Measurements from ENCODE around the gene MYLK. TPM values are rescaled to one million over a fixed set of nuclear protein-coding genes. Genes with fewer than 3 reads are reported as not detected.

MYLK gene
- total and polyA plus RNA-seq, 7 donors = 3.2 to 13.7 (median 5.8) TPM

DNA sequence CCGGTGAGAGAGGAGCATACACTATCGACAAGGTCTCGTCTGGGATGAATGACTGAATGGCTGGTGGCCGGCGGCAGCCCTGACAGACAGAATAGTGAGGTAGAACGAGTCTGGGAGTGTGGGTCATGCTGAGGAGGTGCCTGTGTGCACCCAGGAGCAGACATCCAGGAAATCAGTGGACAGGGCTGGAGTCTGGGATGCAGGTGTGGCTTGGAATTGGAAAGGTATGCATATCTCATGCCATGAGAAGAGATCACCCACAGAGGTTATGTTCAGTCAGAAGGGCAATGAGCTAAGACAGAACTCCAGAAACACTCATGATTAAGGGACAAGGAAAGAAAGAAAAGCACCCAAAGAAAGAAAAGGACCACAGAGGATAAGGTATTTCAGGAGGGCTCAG is 320.1 kb downstream of the MYLK start:
- Histone ChIP-seq H3K4me1 (no peaks in the 10 kb centered on the region), H3K27me3 (ENCODE audit: insufficient read depth in 3 of 3, low read length in 2 of 3) (no peaks in the 10 kb centered on the region), H3K36me3 (ENCODE audit: insufficient read depth in 1 of 2, low read depth in 1 of 2) (peaks cover 0 to 19% of the 10 kb centered on the region in 2 donors), H3K9me3 (no peaks in the 10 kb centered on the region), H3K27ac (no peak overlapping the region), H3K4me3 (no peak overlapping the region)
- DNase-seq (no peak), ATAC-seq (no peak)
- intact Hi-C loops (cut with DNase I) = no loop called here
- WGBS, 3 donors = 93 to 95% (median 95%) methylated on average over 6 of the region's 6 CpGs
- TF ChIP-seq, protein P1, sequence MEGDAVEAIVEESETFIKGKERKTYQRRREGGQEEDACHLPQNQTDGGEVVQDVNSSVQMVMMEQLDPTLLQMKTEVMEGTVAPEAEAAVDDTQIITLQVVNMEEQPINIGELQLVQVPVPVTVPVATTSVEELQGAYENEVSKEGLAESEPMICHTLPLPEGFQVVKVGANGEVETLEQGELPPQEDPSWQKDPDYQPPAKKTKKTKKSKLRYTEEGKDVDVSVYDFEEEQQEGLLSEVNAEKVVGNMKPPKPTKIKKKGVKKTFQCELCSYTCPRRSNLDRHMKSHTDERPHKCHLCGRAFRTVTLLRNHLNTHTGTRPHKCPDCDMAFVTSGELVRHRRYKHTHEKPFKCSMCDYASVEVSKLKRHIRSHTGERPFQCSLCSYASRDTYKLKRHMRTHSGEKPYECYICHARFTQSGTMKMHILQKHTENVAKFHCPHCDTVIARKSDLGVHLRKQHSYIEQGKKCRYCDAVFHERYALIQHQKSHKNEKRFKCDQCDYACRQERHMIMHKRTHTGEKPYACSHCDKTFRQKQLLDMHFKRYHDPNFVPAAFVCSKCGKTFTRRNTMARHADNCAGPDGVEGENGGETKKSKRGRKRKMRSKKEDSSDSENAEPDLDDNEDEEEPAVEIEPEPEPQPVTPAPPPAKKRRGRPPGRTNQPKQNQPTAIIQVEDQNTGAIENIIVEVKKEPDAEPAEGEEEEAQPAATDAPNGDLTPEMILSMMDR (IDR thresholded peaks at IDR 0.05) = no peak

DNA sequence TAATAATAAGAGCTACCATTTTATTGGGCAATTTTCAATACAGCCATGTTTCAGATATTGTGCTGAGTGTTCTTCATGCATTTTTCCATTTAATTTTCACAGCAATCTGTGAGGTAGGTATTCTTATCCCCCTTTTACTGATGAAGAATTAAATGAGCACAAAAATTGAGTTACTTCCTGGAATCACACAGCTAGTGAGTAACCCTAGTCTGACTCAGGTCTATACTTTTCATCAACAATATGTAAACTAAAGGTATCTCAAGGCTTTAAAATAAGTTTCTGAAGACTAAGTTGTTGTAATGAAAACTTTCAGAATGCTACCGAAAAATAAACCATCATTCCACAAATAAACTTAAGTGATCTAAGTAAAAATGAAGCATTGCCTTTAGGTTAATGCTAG is 321.6 kb downstream of the MYLK start:
- no peak overlapping the region for H3K27ac ChIP-seq
- ATAC-seq (no peak), DNase-seq (no peak)
- TF ChIP-seq, protein P1 (IDR thresholded peaks at IDR 0.05) = no peak
- 93 to 96% (median 94%) methylated on average over 1 of the region's 1 CpG for WGBS, 3 donors
- H3K36me3 ChIP-seq (ENCODE audit: insufficient read depth in 1 of 2, low read depth in 1 of 2) = peaks cover 0 to 14% of the 10 kb centered on the region in 2 donors
- H3K27me3 ChIP-seq (ENCODE audit: insufficient read depth in 3 of 3, low read length in 2 of 3) = no peaks in the 10 kb centered on the region
- peaks cover 5% of the 10 kb centered on the region for H3K4me1 ChIP-seq
- H3K4me3 ChIP-seq = no peak overlapping the region
- H3K9me3 ChIP-seq = no peaks in the 10 kb centered on the region
- intact Hi-C loops (cut with DNase I) = no loop called here

DNA sequence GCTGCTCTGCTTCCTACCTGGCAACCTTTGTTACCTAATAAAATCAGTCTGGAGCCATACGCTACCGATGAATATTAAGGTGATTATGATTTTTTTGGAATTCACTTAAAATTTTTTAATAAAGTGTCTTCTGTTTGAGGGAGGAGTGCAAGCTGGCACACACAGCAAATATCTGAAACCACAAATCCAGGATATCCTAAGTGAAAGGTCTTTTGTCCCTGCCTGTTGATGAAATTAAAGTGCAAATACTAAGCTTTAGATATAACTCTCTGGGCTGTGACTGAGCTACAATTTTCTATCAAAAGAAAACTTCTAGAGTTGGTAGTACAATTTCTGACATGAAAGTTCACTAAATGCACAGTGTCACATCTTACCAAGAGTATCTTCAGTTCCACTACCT is 322.9 kb downstream of the MYLK start:
- intact Hi-C loops (cut with DNase I) = no loop called here
- TF ChIP-seq, protein P1 (IDR thresholded peaks at IDR 0.05) = no peak
- Histone ChIP-seq H3K4me1 (peaks cover 5% of the 10 kb centered on the region), H3K27me3 (ENCODE audit: insufficient read depth in 3 of 3, low read length in 2 of 3) (no peaks in the 10 kb centered on the region), H3K27ac (no peak overlapping the region), H3K36me3 (ENCODE audit: insufficient read depth in 1 of 2, low read depth in 1 of 2) (peaks cover 0 to 7% of the 10 kb centered on the region in 2 donors), H3K4me3 (no peak overlapping the region), H3K9me3 (no peaks in the 10 kb centered on the region)
- WGBS, 3 donors = 67 to 92% (median 74%) methylated on average over 2 of the region's 2 CpGs
- ATAC-seq (no peak), DNase-seq (no peak)

Other genes with a start within 250 kb of the MYLK start
- gene CCDC14, start 76.9 kb upstream of the MYLK start, total RNA-seq = 1 to 10 TPM; 3.5 to 7.3 (median 5.9) TPM
- 1 to 10 TPM; 3.5 to 7.3 (median 5.6) TPM for gene CCDC14, start 76.9 kb upstream of the MYLK start, polyA plus RNA-seq
- not detected for gene ROPN1, start 107.8 kb upstream of the MYLK start, total RNA-seq
- not detected for gene ROPN1, start 107.8 kb upstream of the MYLK start, polyA plus RNA-seq
- gene KALRN, start 149.0 kb upstream of the MYLK start, total RNA-seq = 10 to 100 TPM; 22.9 to 52.1 (median 33.8) TPM
- gene KALRN, start 149.0 kb upstream of the MYLK start, polyA plus RNA-seq = 1 to 10 TPM; 5.4 to 10.0 (median 7.6) TPM